ENCODE measurements around the gene CWC25. TPM values are rescaled to one million over a fixed set of nuclear protein-coding genes. Genes with fewer than 3 reads are reported as not detected.

The CWC25 gene
- total RNA-seq, 1 donor from 2014 or later, result 65.2 TPM

GRCh38 chr17:38786372-38786771 lies 38.7 kb downstream of the CWC25 start:
- H3K4me1 ChIP-seq, result peaks cover 0 to 12% of the 10 kb centered on the region in 2 donors
- no peaks in the 10 kb centered on the region for H3K27me3 ChIP-seq
- no peak for DNase-seq (ENCODE audit: low spot score in 2 of 2)
- H3K36me3 ChIP-seq, result peaks cover 51 to 54% of the 10 kb centered on the region in 2 donors
- intact Hi-C loops (cut with DNase I), result no loop called here
- H3K4me3 ChIP-seq, result no peak overlapping the region
- no peak for TF ChIP-seq CTCF (IDR thresholded peaks at IDR 0.05)
- H3K27ac ChIP-seq, result no peak overlapping the region
- H3K9me3 ChIP-seq, result no peaks in the 10 kb centered on the region

GRCh38 chr17:38783227-38783626 lies 41.9 kb downstream of the CWC25 start:
- TF ChIP-seq CTCF (IDR thresholded peaks at IDR 0.05), result no peak
- Histone ChIP-seq H3K36me3 (peaks cover 83 to 85% of the 10 kb centered on the region in 2 donors), H3K4me3 (no peak overlapping the region), H3K27ac (no peak overlapping the region), H3K27me3 (no peaks in the 10 kb centered on the region), H3K4me1 (no peaks in the 10 kb centered on the region), H3K9me3 (no peaks in the 10 kb centered on the region)
- intact Hi-C loops (cut with DNase I), result no loop called here
- no peak for DNase-seq (ENCODE audit: low spot score in 2 of 2)

GRCh38 chr17:38779965-38780752 lies 45.0 kb downstream of the CWC25 start:
- Histone ChIP-seq H3K9me3 (no peaks in the 10 kb centered on the region), H3K4me3 (no peak overlapping the region), H3K36me3 (peaks cover 98% of the 10 kb centered on the region in 2 donors), H3K4me1 (no peaks in the 10 kb centered on the region), H3K27ac (no peak overlapping the region), H3K27me3 (no peaks in the 10 kb centered on the region)
- TF ChIP-seq CTCF (IDR thresholded peaks at IDR 0.05), result no peak
- DNase-seq (ENCODE audit: low spot score in 2 of 2), result no peak
- intact Hi-C loops (cut with DNase I), result no loop called here

- TF ChIP-seq CTCF (IDR thresholded peaks at IDR 0.05), result no peak
- DNase-seq (ENCODE audit: low spot score in 2 of 2), result no peak
- no peak overlapping the region for H3K27ac ChIP-seq
- no peaks in the 10 kb centered on the region for H3K4me1 ChIP-seq
- peaks cover 98 to 100% of the 10 kb centered on the region in 2 donors for H3K36me3 ChIP-seq
- H3K9me3 ChIP-seq, result no peaks in the 10 kb centered on the region
- intact Hi-C loops (cut with DNase I), result no loop called here
- H3K27me3 ChIP-seq, result no peaks in the 10 kb centered on the region
- no peak overlapping the region for H3K4me3 ChIP-seq
Observed at GRCh38 chr17:38777641-38778250, 47.4 kb downstream of the CWC25 start.

GRCh38 chr17:38773258-38773657 lies 51.9 kb downstream of the CWC25 start:
- no peak for TF ChIP-seq CTCF (IDR thresholded peaks at IDR 0.05)
- intact Hi-C loops (cut with DNase I), result no loop called here
- DNase-seq (ENCODE audit: low spot score in 2 of 2), result no peak

More at GRCh38 chr17:38773258-38773657, 51.9 kb downstream of the CWC25 start:
- no peak overlapping the region for H3K27ac ChIP-seq
- no peak overlapping the region for H3K4me3 ChIP-seq
- no peaks in the 10 kb centered on the region for H3K4me1 ChIP-seq
- H3K36me3 ChIP-seq, result peaks cover 96 to 100% of the 10 kb centered on the region in 2 donors
- H3K9me3 ChIP-seq, result no peaks in the 10 kb centered on the region
- no peaks in the 10 kb centered on the region for H3K27me3 ChIP-seq
